Osteocyte (in vitro differentiated cells): ENCODE data around the gene MYO9A. TPM values are rescaled to one million over a fixed set of nuclear protein-coding genes. Genes with fewer than 3 reads are reported as not detected.

ENCODE experiments used
- DNase-seq: peaks from one replicate; pipeline ENCODE4 v3.0.0; 2021; ENCODE audit warnings: mixed read lengths; ENCODE audit not compliant: unreplicated experiment; ENCODE audit errors: extremely low spot score
- H3K27ac Mint-ChIP-seq: one replicate; pipeline ENCODE4 v1.8.0; 2021; ENCODE audit warnings: mild to moderate bottlenecking, mixed read lengths; ENCODE audit not compliant: unreplicated experiment
- H3K27me3 Mint-ChIP-seq: one replicate; pipeline ENCODE4 v1.8.0; 2021; ENCODE audit warnings: mixed read lengths; ENCODE audit not compliant: unreplicated experiment
- H3K36me3 Mint-ChIP-seq: one replicate; pipeline ENCODE4 v1.8.0; 2021; ENCODE audit warnings: mixed read lengths; ENCODE audit not compliant: unreplicated experiment
- H3K4me1 Mint-ChIP-seq: one replicate; pipeline ENCODE4 v1.8.0; 2021; ENCODE audit warnings: mixed read lengths; ENCODE audit not compliant: unreplicated experiment
- H3K4me3 Mint-ChIP-seq: one replicate; pipeline ENCODE4 v1.8.0; 2021; ENCODE audit warnings: mild to moderate bottlenecking, moderate library complexity, mixed read lengths; ENCODE audit not compliant: unreplicated experiment
- H3K9me3 Mint-ChIP-seq: one replicate; pipeline ENCODE4 v1.8.0; 2021; ENCODE audit warnings: mixed read lengths; ENCODE audit not compliant: unreplicated experiment
- total RNA-seq: library from RNA; stranded (reverse); gene quantifications from 2 replicates; pipeline ENCODE4 v1.2.1, GENCODE V29; 2021
- TF ChIP-seq, protein P1 (sequence below): fragments of 200-600 bp; sonication (generic); IDR thresholded peaks from 2 replicates; pipeline ENCODE4 v1.5.0; 2021; ENCODE audit warnings: antibody characterized with exemption, mild to moderate bottlenecking, moderate library complexity

Gene MYO9A
- total RNA-seq, 1 donor from 2014 or later = 39.6 TPM

DNA sequence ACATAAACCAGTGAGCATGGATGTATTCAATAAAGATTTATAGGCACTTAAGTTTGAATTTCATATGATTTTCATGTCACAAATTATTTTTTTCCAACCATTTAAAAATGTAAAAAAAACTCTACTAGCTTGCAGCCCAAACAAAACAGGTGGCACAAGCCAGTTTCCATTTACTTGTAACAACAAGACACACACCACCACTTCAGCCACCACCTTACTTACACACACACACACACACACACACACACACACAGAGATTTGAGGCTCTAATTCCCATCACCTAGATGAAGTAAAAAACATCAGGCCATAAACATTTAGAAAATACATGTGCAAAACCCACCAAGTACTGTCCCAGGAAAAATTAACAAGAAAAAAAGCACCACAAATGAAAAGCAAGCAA is 25.3 kb downstream of the MYO9A start:
- no peak overlapping the region for H3K27ac Mint-ChIP-seq
- DNase-seq = no peak
- TF ChIP-seq, protein P1, sequence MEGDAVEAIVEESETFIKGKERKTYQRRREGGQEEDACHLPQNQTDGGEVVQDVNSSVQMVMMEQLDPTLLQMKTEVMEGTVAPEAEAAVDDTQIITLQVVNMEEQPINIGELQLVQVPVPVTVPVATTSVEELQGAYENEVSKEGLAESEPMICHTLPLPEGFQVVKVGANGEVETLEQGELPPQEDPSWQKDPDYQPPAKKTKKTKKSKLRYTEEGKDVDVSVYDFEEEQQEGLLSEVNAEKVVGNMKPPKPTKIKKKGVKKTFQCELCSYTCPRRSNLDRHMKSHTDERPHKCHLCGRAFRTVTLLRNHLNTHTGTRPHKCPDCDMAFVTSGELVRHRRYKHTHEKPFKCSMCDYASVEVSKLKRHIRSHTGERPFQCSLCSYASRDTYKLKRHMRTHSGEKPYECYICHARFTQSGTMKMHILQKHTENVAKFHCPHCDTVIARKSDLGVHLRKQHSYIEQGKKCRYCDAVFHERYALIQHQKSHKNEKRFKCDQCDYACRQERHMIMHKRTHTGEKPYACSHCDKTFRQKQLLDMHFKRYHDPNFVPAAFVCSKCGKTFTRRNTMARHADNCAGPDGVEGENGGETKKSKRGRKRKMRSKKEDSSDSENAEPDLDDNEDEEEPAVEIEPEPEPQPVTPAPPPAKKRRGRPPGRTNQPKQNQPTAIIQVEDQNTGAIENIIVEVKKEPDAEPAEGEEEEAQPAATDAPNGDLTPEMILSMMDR = no peak
- no peaks in the 10 kb centered on the region for H3K4me1 Mint-ChIP-seq
- peaks cover 9% of the 10 kb centered on the region for H3K36me3 Mint-ChIP-seq
- no peak overlapping the region for H3K4me3 Mint-ChIP-seq
- no peaks in the 10 kb centered on the region for H3K27me3 Mint-ChIP-seq
- H3K9me3 Mint-ChIP-seq = peaks cover 4% of the 10 kb centered on the region

DNA sequence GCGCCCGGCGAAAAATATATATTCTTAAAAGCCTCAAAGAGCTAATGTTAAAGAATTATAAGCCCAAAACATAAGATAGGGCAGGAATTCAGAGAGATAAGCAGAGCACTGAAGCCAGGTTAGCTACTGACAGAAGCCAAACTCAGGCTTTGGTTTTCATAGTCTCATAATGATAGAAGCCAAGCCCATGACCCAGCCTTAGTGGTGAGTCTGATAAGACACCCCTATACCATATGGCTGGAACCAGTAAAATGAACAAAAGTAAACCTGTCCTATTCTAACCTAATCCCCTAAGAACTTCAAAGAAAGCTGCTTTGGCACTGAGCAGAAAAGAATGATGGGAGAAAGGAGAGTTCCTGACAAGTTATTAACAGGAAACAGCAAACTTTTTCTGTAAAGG is 25.9 kb downstream of the MYO9A start:
- Mint-ChIP-seq H3K9me3 (peaks cover 4% of the 10 kb centered on the region), H3K4me1 (no peaks in the 10 kb centered on the region), H3K36me3 (peaks cover 9% of the 10 kb centered on the region), H3K27me3 (no peaks in the 10 kb centered on the region), H3K27ac (no peak overlapping the region), H3K4me3 (no peak overlapping the region)
- TF ChIP-seq, protein P1 = no peak
- no peak for DNase-seq

DNA sequence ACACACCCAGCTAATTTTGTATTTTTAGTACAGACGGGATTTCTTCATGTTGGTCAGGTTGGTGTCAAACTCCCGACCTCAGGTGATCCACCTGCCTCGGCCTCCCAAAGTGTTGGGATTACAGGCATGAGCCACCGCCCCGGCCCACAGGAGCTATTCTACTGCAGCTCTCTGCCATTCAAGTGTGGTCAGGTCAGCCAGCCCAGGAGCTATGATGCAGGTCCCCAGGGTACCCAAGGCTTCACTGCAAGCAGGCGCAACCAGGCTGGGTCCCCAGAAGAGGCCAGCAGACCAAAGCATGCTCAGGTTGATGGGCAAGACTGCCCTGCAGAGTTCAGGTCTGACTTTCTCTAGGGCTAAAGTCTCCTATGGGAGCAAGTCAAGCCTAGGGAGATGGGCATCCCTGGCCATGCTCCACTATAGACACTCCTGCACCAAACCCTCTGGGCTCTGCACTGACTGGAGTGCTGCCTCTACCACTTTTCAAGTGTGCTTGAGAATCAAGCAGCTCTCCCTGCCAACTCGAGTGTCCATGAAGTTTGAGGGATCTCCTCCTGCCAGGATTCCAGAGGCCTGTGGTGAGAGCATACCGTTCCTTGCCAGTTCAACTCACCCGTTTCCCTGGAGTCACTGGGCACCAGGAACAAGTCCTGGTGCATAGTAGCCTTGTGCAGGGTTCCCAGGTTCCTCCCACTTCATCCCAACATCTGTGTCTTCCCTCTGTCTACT is 30.9 kb downstream of the MYO9A start:
- H3K4me1 Mint-ChIP-seq = no peaks in the 10 kb centered on the region
- peaks cover 10% of the 10 kb centered on the region for H3K36me3 Mint-ChIP-seq
- H3K27ac Mint-ChIP-seq = no peak overlapping the region
- no peak for DNase-seq
- no peak overlapping the region for H3K4me3 Mint-ChIP-seq
- H3K9me3 Mint-ChIP-seq = peaks cover 5% of the 10 kb centered on the region
- TF ChIP-seq, protein P1 = no peak
- H3K27me3 Mint-ChIP-seq = no peaks in the 10 kb centered on the region

DNA sequence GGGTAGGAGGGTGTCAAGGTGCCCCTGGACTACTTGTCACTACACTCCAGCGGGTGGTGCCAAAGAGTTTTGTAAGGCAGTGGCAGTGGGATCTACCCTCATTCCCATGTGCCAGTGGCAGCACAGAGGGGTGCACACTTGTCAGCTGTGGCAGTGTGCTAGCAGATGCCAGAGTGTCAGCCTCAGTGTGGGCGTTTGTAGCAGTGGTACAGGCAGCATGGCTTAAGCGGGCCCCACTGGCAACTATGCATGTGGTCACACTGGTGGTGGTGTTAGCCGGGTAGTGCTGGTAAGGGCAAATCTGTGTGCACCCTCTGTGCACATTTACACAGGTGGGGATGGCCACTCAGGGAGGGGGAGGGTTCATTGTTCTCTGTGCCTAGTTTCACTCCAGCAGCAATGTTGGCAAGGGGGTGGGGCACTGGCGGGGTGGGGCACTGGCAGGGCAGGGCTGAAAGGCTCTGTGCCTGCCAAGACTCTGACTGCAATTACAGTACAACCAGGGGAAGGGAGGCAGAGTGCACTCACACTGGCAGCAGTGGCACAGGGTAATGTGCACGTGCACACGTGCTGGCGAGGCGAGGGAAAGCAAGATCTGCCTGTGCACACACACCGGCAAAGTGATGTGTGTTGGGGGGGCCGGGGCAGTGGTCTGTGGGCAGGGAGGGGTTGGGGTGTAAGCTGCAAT is 31.8 kb downstream of the MYO9A start:
- peaks cover 5% of the 10 kb centered on the region for H3K9me3 Mint-ChIP-seq
- H3K4me3 Mint-ChIP-seq = no peak overlapping the region
- TF ChIP-seq, protein P1 = no peak
- H3K36me3 Mint-ChIP-seq = peaks cover 9% of the 10 kb centered on the region
- DNase-seq = no peak
- H3K27ac Mint-ChIP-seq = no peak overlapping the region
- H3K27me3 Mint-ChIP-seq = no peaks in the 10 kb centered on the region
- no peaks in the 10 kb centered on the region for H3K4me1 Mint-ChIP-seq

DNA sequence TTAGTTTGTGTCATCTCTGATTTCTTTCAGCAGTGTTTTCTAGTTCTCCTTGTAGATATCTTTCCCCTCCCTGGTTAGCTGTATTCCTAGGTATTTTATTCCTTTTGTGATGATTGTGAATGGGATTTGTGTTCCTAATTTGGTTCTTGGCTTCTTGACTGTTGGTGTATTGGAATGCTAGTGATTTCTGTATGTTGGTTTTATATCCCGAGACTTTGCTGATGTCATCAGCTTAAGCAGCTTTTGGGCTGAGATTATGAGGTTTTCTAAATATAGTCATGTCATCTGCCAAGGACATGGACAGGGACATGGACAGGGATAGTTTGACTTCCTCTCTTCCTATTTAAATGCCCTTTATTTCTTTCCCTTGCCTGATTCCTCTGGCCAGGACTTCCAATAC is 35.8 kb downstream of the MYO9A start:
- Mint-ChIP-seq H3K4me3 (no peak overlapping the region), H3K9me3 (peaks cover 5% of the 10 kb centered on the region), H3K27ac (no peak overlapping the region), H3K36me3 (peaks cover 8% of the 10 kb centered on the region), H3K27me3 (no peaks in the 10 kb centered on the region), H3K4me1 (no peaks in the 10 kb centered on the region)
- DNase-seq = no peak
- TF ChIP-seq, protein P1 = no peak
